Lung (tissue), 12 donors: Measurements from ENCODE around the gene CNFN. TPM values are rescaled to one million over a fixed set of nuclear protein-coding genes. Genes with fewer than 3 reads are reported as not detected.

ENCODE experiments used
- ATAC-seq: fragments of 200-7000 bp; cut with Tn5 transposase; one replicate; pipeline ENCODE4 v1.9.1; 2020; ENCODE audit warnings: moderate number of reproducible peaks; ENCODE audit not compliant: insufficient read depth, low FRiP score
- DNase-seq, 3 donors: peaks; one replicate each; pipeline ENCODE4 v3.0.0-alpha.2; 2013 to 2017
- H3K27ac ChIP-seq, 2 donors: one replicate each; pipeline ENCODE4 v1.5.1; 2013; ENCODE audit warnings: mild to moderate bottlenecking in 2 of 2, moderate library complexity in 2 of 2, control low read depth in 1 of 2, inconsistent platforms in 1 of 2, low read depth in 1 of 2, low read length in 1 of 2
- H3K27me3 ChIP-seq, 3 donors: one replicate each; pipeline ENCODE4 v1.5.1; 2013; ENCODE audit warnings: low read length in 2 of 3; ENCODE audit not compliant: control insufficient read depth in 3 of 3, insufficient read depth in 3 of 3
- H3K36me3 ChIP-seq, 4 donors: one replicate each; pipeline ENCODE4 v1.5.1; 2013; ENCODE audit warnings: low read length in 4 of 4, mild to moderate bottlenecking in 1 of 4, moderate library complexity in 1 of 4; ENCODE audit not compliant: control insufficient read depth in 4 of 4, insufficient read depth in 4 of 4
- H3K4me1 ChIP-seq, 5 donors: one replicate each; pipeline ENCODE4 v1.5.1; 2013; ENCODE audit warnings: low read length in 5 of 5, mild to moderate bottlenecking in 2 of 5, moderate library complexity in 1 of 5; ENCODE audit not compliant: control insufficient read depth in 5 of 5, insufficient read depth in 5 of 5
- H3K4me3 ChIP-seq: one replicate; pipeline ENCODE4 v1.5.1; 2013; ENCODE audit warnings: mild to moderate bottlenecking, control low read depth, moderate library complexity
- H3K9ac ChIP-seq, 2 donors: one replicate each; pipeline ENCODE4 v1.5.1; 2013; ENCODE audit warnings: low read length in 2 of 2, control low read depth in 1 of 2; ENCODE audit not compliant: insufficient read depth in 1 of 2
- H3K9me3 ChIP-seq, 4 donors: one replicate each; pipeline ENCODE4 v1.5.1; 2013; ENCODE audit warnings: low read length in 3 of 4, mild to moderate bottlenecking in 1 of 4, moderate library complexity in 1 of 4; ENCODE audit not compliant: control insufficient read depth in 4 of 4, insufficient read depth in 3 of 4
- WGBS, 2 donors: extraction: QIAGEN DNeasy Blood & Tissue Kit; methylation state at CpG; one replicate each; pipeline ENCODE4 v1.1.7; 2013; 5-methylcytosine and 5-hydroxymethylcytosine counted together
- polyA plus RNA-seq, 2 donors: library from polyadenylated mRNA; stranded (reverse); fragments of 200-250 nt; gene quantifications; one replicate each; pipeline ENCODE4 v1.2.1, GENCODE V29; 2013
- total RNA-seq, 2 donors: library from RNA; depleted of rRNA in 1 of 2; stranded (reverse); fragments of >200 nt in 1 of 2; gene quantifications; one replicate each; pipeline ENCODE4 v1.2.1, GENCODE V29; 2014 to 2021
- TF ChIP-seq, protein P1 (sequence below): IDR thresholded peaks from 2 replicates; pipeline ENCODE4 v1.5.1; 2012; ENCODE audit warnings: mild to moderate bottlenecking; ENCODE audit errors: control extremely low read depth, extremely low read depth
- donor health status: control.
- donor health status: control.
- donor health status: Bipolar disorder and iron deficiency.
- donor health status: healthy.
- donor health status: DM: yes; HTN: yes; CAD: no.

The CNFN gene
- total and polyA plus RNA-seq, 4 donors, result 1.0 to 4.1 (median 2.2) TPM; not detected in 1

DNA sequence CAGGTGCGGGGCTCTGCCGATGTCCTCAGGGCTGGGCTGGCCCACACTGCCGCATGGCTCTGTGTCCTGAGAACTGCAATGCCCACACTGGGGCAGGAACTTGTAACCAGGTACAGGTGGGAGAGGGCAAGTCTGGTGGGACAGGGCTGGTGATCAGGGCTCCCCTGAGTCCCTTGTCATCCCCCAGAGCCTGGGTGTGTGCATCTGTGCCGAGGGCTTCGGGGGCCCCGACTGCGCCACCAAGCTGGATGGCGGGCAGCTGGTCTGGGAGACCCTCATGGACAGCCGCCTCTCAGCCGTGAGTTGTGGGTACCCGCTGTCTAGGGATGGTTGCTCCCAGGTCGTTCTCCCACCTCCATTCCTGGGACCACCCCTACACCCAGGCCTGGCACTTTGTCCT lies 34.2 kb downstream of the CNFN start:
- no peak overlapping the region for H3K27ac ChIP-seq
- no peak overlapping the region for H3K4me3 ChIP-seq
- peaks cover 8 to 38% (median 12%) of the 10 kb centered on the region in 4 donors for H3K36me3 ChIP-seq
- H3K9ac ChIP-seq, result no peak overlapping the region
- WGBS, 2 donors, result 94 to 99% methylated on average over 8 to 12 of the region's 12 CpGs
- TF ChIP-seq, protein P1, sequence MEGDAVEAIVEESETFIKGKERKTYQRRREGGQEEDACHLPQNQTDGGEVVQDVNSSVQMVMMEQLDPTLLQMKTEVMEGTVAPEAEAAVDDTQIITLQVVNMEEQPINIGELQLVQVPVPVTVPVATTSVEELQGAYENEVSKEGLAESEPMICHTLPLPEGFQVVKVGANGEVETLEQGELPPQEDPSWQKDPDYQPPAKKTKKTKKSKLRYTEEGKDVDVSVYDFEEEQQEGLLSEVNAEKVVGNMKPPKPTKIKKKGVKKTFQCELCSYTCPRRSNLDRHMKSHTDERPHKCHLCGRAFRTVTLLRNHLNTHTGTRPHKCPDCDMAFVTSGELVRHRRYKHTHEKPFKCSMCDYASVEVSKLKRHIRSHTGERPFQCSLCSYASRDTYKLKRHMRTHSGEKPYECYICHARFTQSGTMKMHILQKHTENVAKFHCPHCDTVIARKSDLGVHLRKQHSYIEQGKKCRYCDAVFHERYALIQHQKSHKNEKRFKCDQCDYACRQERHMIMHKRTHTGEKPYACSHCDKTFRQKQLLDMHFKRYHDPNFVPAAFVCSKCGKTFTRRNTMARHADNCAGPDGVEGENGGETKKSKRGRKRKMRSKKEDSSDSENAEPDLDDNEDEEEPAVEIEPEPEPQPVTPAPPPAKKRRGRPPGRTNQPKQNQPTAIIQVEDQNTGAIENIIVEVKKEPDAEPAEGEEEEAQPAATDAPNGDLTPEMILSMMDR, result no peak
- H3K27me3 ChIP-seq, result no peaks in the 10 kb centered on the region
- no peak for ATAC-seq
- H3K9me3 ChIP-seq, result no peaks in the 10 kb centered on the region
- no peak for DNase-seq
- H3K4me1 ChIP-seq, result no peaks in the 10 kb centered on the region

- Histone ChIP-seq H3K4me3 (no peak overlapping the region), H3K4me1 (no peaks in the 10 kb centered on the region), H3K36me3 (peaks cover 5 to 35% (median 18%) of the 10 kb centered on the region in 4 donors), H3K27ac (no peak overlapping the region), H3K9me3 (no peaks in the 10 kb centered on the region), H3K27me3 (no peaks in the 10 kb centered on the region), H3K9ac (no peak overlapping the region)
- DNase-seq (no peak), ATAC-seq (no peak)
- TF ChIP-seq, protein P1, result no peak
- 95 to 98% methylated on average over 27 to 29 of the region's 29 CpGs for WGBS, 2 donors
Measured at GRCh38 chr19:42353341-42354015, 36.6 kb downstream of the CNFN start.

- Histone ChIP-seq H3K36me3 (peaks cover 5 to 35% (median 21%) of the 10 kb centered on the region in 4 donors), H3K4me1 (no peaks in the 10 kb centered on the region)
- 92 to 96% methylated on average over 28 to 31 of the region's 31 CpGs for WGBS, 2 donors
Measured at GRCh38 chr19:42352301-42353259, 37.5 kb downstream of the CNFN start.

More at GRCh38 chr19:42352301-42353259, 37.5 kb downstream of the CNFN start:
- no peak for DNase-seq
- TF ChIP-seq, protein P1, result no peak
- ATAC-seq, result no peak
- Histone ChIP-seq H3K4me3 (no peak overlapping the region), H3K27ac (no peak overlapping the region), H3K9me3 (no peaks in the 10 kb centered on the region), H3K9ac (no peak overlapping the region), H3K27me3 (no peaks in the 10 kb centered on the region)
